ENCODE data around the gene ANKFY1.
"Not testable (repeated sequence)": the region's sequence is repeated elsewhere in the genome, so short reads cannot be mapped to it uniquely, and the experiment has no call there.

ANKFY1 gene

GRCh38 chr17:4220655-4221054 is 43.1 kb downstream of the ANKFY1 start:
- no peak for DNase-seq (ENCODE audit: low read depth, low spot score)

- no peak for DNase-seq (ENCODE audit: low read depth, low spot score)
These were observed 44.5 kb downstream of the ANKFY1 start for GRCh38 chr17:4219241-4219640.

- no peak for DNase-seq (ENCODE audit: low read depth, low spot score)
These were observed 47.8 kb downstream of the ANKFY1 start for GRCh38 chr17:4215882-4216570.

GRCh38 chr17:4214157-4214556 is 49.6 kb downstream of the ANKFY1 start:
- DNase-seq (ENCODE audit: low read depth, low spot score), result no peak

- DNase-seq (ENCODE audit: low read depth, low spot score), result no peak
These were observed 54.2 kb downstream of the ANKFY1 start for GRCh38 chr17:4209611-4210010.

- no peak for DNase-seq (ENCODE audit: low read depth, low spot score)
These were observed 55.5 kb downstream of the ANKFY1 start for GRCh38 chr17:4208238-4208637.

GRCh38 chr17:4206962-4207361 is 56.8 kb downstream of the ANKFY1 start:
- DNase-seq (ENCODE audit: low read depth, low spot score), result no peak

GRCh38 chr17:4205917-4206316 is 57.9 kb downstream of the ANKFY1 start:
- no peak for DNase-seq (ENCODE audit: low read depth, low spot score)

GRCh38 chr17:4204710-4205173 is 59.0 kb downstream of the ANKFY1 start:
- no peak for DNase-seq (ENCODE audit: low read depth, low spot score)

GRCh38 chr17:4204190-4204589 is 59.6 kb downstream of the ANKFY1 start:
- no peak for DNase-seq (ENCODE audit: low read depth, low spot score)

GRCh38 chr17:4201226-4201625 is 62.6 kb downstream of the ANKFY1 start:
- DNase-seq (ENCODE audit: low read depth, low spot score), result no peak

GRCh38 chr17:4199818-4200402 is 63.9 kb downstream of the ANKFY1 start:
- no peak for DNase-seq (ENCODE audit: low read depth, low spot score)

GRCh38 chr17:4198995-4199394 is 64.8 kb downstream of the ANKFY1 start:
- no peak for DNase-seq (ENCODE audit: low read depth, low spot score)

GRCh38 chr17:4195306-4195705 is 68.5 kb downstream of the ANKFY1 start:
- no peak for DNase-seq (ENCODE audit: low read depth, low spot score)

GRCh38 chr17:4194796-4195195 is 69.0 kb downstream of the ANKFY1 start:
- DNase-seq (ENCODE audit: low read depth, low spot score), result no peak

GRCh38 chr17:4190791-4191190 is 73.0 kb downstream of the ANKFY1 start:
- not testable (repeated sequence) for DNase-seq (ENCODE audit: low read depth, low spot score)

GRCh38 chr17:4189280-4189679 is 74.5 kb downstream of the ANKFY1 start:
- no peak for DNase-seq (ENCODE audit: low read depth, low spot score)

GRCh38 chr17:4188076-4188475 is 75.7 kb downstream of the ANKFY1 start:
- DNase-seq (ENCODE audit: low read depth, low spot score), result no peak

- DNase-seq (ENCODE audit: low read depth, low spot score), result no peak
These were observed 76.7 kb downstream of the ANKFY1 start for GRCh38 chr17:4187076-4187475.

- no peak for DNase-seq (ENCODE audit: low read depth, low spot score)
These were observed 77.4 kb downstream of the ANKFY1 start for GRCh38 chr17:4186357-4186881.

- no peak for DNase-seq (ENCODE audit: low read depth, low spot score)
These were observed 78.1 kb downstream of the ANKFY1 start for GRCh38 chr17:4185656-4186055.

- no peak for DNase-seq (ENCODE audit: low read depth, low spot score)
These were observed 79.0 kb downstream of the ANKFY1 start for GRCh38 chr17:4184811-4185210.

- DNase-seq (ENCODE audit: low read depth, low spot score), result no peak
These were observed 81.7 kb downstream of the ANKFY1 start for GRCh38 chr17:4182043-4182442.

Measured in activated CD4-positive, CD25-positive, alpha-beta regulatory T cell treated with anti-CD3 and anti-CD28 coated beads, Interleukin-2, amount 50 U/mL, for 16 hours (primary cell).